ENCODE data around the gene UNK. TPM values are rescaled to one million over a fixed set of nuclear protein-coding genes. Genes with fewer than 3 reads are reported as not detected.

UNK gene
- total and polyA plus RNA-seq, 2 of the 13 experiments (the other 11 are each of a cell fraction or from before 2014, with no cell fraction given): 31.6 to 33.0 TPM

GRCh38 chr17:75855310-75856061 is 70.9 kb downstream of the UNK start, which contains the start of gene WBP2 (continued):
- peak; percentile 80 for TF ChIP-seq ZSCAN25 (CRISPR knock-in tag; IDR thresholded peaks at IDR 0.05)
- TF ChIP-seq FOXC1 (CRISPR knock-in tag; IDR thresholded peaks at IDR 0.05; ENCODE audit: borderline replicate concordance): peak; percentile 98
- peak; percentile 92 for TF ChIP-seq SRSF1 (optimal IDR thresholded peaks at IDR 0.05; ENCODE audit: low read depth, low read length)
- 0 out of 2 replicates have a peak, but pooled peaks have one; percentile 33 for TF ChIP-seq HMG20B (CRISPR knock-in tag; conservative IDR thresholded peaks at IDR 0.05)
- TF ChIP-seq SSRP1 (CRISPR knock-in tag; IDR thresholded peaks at IDR 0.05): no peak
- no peak; the same call in 1 of the 2 replicates for TF ChIP-seq ZMYM2 (CRISPR knock-in tag; IDR thresholded peaks at IDR 0.05)
- peak; percentile 96 for TF ChIP-seq CENPT (CRISPR knock-in tag; IDR thresholded peaks at IDR 0.05; ENCODE audit: low read depth)
- 0 out of 2 replicates have a peak, but pooled peaks have one; percentile 85 for TF ChIP-seq ZNF234 (CRISPR knock-in tag; conservative IDR thresholded peaks at IDR 0.05)
- no peak for TF ChIP-seq ZNF280D (CRISPR knock-in tag; IDR thresholded peaks at IDR 0.05)
- TF ChIP-seq ADNP (CRISPR knock-in tag; IDR thresholded peaks at IDR 0.05): no peak
- peak; percentile 83 for TF ChIP-seq RFXAP (CRISPR knock-in tag; IDR thresholded peaks at IDR 0.05; ENCODE audit: borderline replicate concordance)
- TF ChIP-seq NRL (CRISPR knock-in tag; IDR thresholded peaks at IDR 0.05; ENCODE audit: borderline replicate concordance): peak; percentile 96; the same call in 1 of the 2 replicates
- peak; percentile 99 for TF ChIP-seq POLR2G (IDR thresholded peaks at IDR 0.05; ENCODE audit: low read depth, low read length)
- peak; percentile 32; the same call in 1 of the 2 replicates for TF ChIP-seq ZHX2 (IDR thresholded peaks at IDR 0.05; ENCODE audit: low read depth)
- peak; percentile 29; the same call in 1 of the 2 replicates for TF ChIP-seq ZHX2 (CRISPR knock-in tag; IDR thresholded peaks at IDR 0.05; ENCODE audit: borderline replicate concordance)
- peak; percentile 16; the same call in 1 of the 2 replicates for TF ChIP-seq ZFP37 (CRISPR knock-in tag; IDR thresholded peaks at IDR 0.05; ENCODE audit: borderline replicate concordance)
- TF ChIP-seq ZBTB14 (CRISPR knock-in tag; IDR thresholded peaks at IDR 0.05): 0 out of 2 replicates have a peak, but pooled peaks have one; percentile 35
- TF ChIP-seq PBX2 (CRISPR knock-in tag; IDR thresholded peaks at IDR 0.05): no peak

Data from HepG2 (cell line).